CD1c-positive myeloid dendritic cell (primary cell): ENCODE measurements around the gene SORL1-AS1.

Experiments
- DNase-seq: peaks from one replicate; pipeline ENCODE4 v3.0.0-alpha.2; 2016; ENCODE audit errors: extremely low spot score

SORL1-AS1 gene

DNA sequence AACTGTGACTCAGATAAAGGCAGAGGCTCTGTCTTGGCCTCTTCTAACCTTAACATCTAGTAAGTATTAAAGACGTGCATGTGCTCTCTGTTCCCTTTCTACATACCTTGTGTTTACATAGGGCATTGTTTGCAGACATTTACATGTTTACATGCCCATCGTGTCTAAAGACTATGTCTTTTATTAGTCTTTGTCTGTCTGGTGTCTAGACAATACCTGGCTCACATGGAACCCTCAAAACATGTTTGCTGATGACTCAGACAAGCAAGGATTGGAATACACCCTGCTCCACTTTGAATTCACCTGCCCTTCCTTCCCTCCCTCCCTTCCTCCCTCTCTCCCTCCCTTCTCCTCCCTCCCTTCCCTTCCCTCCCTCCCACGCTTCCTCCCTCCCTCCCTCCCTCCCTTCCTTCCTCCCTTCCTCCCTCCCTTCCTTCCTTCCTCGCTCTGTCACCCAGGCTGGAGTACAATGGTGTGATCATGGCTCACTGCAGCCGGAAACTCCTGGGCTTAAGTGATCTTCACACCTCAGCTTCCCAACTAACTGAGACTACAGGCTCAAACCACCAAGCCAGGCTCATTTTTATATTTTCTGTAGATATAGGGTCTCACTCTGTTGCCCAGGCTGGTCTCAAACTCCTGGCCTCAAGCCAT is 23.7 kb upstream of the SORL1-AS1 start:
- DNase-seq: no peak

DNA sequence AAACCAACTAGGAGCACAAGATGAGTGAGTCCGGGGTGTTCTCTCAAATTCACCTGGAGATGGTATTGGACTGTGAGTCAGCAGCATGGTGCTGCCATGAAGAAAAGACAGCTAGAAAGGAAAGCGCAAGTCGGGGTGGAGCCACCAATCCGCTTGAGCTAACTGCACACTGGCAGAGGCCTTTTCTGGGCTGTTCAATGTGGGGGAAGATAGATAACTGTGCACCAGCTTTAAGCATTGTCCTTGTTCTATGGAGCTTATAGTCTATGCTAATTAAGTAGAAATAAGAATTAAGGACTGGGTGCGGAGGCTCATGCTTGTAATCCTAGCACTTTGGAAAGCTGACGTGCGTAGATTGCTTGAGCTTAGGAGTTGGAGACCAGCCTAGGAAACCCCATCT is 21.9 kb upstream of the SORL1-AS1 start:
- no peak for DNase-seq

DNA sequence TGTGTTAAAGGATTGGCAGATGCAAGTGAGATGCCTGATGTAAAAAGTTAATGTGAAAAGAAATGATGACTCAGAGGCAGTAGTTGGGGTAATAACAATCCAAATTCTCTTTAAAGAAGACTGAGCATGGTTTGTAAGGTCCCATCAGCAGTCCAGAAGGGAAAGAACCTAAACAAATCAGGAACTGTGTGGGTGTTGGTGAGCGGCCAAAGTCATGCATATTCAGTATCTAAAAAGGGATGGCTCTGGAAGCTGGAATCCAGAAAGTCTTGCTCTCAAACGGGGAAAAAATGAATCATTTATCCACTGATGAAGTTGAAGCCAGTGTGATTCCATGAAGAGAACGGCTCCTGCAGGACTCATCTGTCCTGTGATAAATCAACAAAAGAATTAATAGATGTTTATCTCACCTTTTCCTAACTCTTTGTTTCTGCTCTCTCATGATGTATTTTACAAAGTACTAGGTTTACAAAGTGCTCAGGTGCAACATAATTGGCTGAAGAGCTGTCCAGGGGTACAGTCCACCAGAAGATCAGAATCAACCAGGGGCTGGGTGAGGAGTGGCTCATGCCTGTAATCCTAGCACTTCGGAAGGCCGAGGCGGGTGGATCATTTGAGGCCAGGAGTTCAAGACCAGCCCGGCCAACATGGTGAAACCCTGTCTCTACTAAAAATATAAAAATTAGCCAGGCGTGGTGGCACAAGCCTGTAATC is 20.5 kb upstream of the SORL1-AS1 start:
- peak; percentile 71 for DNase-seq

DNA sequence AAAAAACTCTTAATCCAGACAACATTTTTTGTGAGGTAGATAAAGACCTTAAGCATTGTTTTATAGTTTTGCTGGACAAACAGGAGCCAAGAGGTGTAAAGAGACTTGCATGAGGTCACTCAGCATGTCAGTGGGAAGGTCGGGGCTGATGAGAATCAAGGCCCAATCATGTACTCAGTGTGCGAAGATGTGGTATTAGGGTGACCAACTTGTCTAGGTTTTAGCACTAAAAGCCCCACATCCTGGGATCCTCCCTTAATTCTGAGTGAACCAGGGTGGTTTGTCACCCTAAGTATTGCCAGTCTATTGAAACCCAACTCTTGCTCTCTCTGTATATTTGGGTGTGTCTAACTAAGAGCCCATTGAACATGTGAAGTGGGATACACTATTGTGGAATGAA is 19.5 kb upstream of the SORL1-AS1 start:
- DNase-seq: no peak

DNA sequence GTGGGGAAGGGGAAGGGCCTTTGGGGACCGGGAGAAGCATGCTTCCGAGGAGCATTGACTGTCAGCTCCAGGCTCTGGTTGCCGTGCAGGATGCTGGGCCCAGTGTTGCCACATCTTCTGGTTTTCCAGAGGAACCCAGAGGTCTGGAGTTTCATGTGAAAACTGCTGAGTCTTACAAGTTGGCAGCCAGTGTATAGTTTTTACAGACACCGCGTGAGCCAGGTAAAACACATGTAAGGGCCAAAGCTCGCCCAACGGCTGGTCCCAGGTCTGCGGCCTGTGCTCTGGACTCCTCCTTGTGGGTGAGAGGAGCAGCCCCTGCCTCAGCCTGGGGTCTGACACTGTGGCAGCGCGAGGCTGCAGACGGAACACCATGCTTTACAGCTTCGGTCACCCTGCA is 18.4 kb upstream of the SORL1-AS1 start:
- no peak for DNase-seq

DNA sequence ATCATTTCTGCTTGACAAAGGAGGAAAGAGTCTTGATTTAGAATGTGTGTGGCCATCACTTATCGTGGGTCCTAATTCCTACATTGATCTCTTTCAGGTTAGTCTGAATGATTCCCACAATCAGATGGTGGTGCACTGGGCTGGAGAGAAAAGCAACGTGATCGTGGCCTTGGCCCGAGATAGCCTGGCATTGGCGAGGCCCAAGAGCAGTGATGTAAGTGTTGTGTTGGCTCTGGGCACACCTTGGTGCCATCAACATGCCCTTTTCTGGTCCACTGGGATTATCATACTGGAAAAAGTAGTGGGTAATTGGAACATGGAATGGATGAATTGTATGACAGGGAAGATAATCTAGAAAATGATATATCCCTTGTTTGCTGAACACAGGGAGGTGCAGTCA is 17.1 kb upstream of the SORL1-AS1 start:
- DNase-seq: no peak

DNA sequence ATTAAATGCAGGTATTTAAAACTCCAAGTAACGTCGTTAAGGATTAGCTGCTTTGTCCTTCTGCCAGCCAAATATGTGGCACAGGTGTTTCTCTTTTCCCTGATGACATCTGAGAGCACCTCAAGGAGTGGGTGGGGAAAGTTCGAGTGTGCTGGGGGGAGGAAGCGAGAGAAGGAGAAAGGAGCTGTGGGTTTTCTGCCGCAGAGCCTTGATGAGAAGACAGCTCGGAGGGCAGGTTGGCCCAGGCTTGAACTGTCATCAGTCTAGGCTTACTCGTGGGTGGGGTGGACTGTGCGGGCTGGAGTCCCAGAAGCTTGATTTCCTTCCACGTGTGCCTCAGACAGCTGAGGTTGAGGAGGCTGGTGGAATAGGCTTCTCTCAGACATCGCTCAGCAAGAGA is 15.2 kb upstream of the SORL1-AS1 start:
- peak; percentile 33 for DNase-seq

DNA sequence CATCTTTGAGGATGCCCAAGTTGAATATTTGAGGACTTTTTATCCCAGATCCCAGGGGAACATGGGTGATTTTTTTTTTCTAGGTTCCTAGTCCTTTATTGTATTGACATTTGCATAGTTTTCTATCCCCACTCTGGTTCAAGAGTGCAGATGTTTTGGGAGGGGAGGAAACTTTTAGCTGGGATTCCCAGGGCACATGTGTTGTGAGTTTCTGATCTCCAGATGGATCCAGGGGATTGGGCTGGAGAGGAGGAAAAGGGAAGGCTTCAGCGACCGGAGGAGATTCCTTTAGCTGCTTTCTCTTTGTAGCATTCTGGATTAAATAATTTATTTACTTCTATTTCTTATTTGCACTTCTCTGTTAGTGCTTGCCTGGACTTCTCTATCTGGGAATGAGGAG is 14.7 kb upstream of the SORL1-AS1 start:
- no peak for DNase-seq

DNA sequence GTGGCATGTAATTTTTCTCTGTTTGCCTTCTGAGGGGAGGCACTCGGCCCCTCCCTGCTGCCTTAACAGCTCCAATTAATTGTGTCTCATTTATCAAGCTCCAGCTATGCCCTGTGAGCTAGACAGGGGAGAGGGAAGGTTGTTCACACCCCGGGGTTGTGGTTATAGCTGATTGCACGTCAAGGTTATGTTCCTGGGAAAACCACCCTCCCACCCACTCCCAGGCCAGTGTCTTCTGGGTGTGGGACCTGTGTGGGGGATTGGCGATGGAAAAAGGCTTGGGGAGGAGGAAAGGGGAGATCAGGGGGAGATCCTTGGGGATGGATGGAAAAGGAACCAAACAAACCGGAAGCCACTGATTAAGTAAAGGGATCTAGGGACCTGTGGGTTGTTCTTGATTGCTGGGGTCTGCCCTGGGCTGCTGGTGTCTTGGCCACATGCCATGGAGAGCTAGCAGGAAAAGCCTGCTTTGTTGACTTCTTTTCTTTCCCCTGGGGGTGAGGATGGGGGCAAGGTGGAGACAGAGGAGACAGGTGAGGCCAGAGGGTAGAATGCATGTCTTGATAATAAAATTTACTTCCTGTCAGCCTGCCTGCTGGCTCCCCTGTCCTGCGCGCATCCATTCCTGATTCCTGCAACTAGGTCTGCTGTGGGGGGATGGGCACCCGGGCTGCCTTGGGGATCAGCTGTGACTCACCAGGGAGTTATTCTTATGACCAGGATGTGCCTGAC is 13.5 kb upstream of the SORL1-AS1 start:
- no peak for DNase-seq

DNA sequence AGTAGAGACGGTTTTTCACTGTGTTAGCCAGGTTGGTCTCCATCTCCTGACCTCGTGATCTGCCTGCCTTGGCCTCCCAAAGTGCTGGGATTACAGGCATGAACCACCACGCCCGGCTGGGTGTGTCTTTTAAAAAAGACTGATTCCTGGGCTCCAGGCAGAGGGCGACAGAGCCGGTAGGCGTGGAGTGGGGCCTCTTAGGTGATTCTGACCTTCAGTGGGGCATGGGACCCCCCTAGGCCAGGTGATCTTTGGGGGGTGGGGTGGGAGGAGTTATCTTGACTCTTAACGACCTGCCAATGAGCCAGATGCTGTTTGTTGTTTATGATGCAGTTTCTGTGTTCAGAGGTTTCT is 12.9 kb upstream of the SORL1-AS1 start:
- DNase-seq: no peak

DNA sequence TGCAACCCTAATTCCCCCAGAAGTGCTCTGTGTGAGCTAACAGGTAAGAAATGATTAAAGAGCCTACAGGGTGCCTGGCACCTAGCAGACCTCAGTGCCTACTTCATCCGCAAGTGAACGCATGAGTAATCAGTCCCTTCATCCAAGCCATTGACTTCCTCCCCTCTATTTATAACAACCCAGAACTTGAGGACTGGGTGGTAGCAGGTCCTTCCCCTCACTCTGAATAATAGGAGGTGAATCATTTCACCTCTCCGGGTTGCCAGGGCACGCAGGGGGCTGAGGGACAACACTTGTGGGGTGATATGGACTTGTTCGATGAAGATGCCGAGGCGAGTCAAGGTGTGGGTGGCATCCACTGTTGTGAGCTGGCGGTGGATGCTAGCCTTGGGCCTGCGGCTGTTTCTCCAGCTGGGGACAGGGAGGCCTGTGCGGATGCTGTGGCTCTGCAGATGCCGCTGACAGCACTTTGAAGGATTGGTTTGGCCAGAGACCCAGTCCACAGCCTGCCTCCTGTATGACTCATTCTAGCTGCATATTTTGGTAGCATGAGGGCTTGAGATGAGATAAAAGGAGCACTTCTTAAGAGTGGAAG is 11.7 kb upstream of the SORL1-AS1 start:
- peak; percentile 48 for DNase-seq

DNA sequence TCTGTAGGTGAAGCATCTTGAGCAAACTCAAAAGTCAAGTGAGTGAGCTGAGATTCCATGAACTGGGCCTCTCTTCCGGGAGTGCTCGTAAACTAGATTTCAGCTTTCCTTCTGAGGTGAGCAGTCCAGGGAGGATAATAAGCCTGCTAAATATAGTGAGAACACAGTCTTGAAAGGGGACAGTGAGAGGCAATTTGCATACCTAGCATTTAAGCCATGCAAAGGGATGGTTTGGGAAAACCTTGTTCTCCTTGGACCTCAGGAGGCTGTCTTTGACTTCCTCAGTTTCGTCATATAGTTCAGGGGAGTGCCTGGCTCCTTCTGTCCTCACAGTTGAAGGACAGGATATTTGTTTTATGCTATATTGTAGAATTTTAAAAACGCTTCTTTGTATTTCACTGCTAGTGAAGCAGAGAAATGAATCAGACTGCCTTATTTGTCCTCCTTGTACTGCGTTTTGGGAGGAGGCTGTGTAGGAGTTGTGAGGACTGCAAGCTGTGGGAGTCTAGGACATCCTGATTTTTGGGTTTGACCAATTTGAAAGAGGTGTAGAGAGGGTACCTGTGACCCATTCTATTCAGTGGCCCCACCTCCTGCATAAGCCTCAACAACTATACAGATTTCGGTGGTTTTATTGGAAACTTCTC is 11.0 kb upstream of the SORL1-AS1 start:
- DNase-seq: no peak

DNA sequence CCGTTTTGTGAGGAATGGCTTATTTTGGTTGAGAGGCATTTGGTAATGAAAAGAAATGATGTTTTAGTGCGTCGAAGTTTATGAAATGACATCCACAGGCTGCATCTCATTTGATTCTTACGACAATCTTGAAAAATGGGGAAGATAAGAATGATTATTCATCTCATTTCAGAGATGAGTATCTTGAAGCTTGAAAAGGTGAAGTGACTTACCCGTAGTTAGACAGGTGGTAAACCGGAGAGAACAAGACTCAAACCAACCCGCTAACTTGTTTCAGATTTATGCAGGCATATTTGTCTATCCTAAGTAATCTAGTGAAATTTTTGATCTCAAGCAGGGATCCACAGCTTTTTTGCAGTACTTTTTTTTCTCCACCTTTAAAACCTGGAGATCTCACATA is 9.1 kb upstream of the SORL1-AS1 start:
- no peak for DNase-seq

DNA sequence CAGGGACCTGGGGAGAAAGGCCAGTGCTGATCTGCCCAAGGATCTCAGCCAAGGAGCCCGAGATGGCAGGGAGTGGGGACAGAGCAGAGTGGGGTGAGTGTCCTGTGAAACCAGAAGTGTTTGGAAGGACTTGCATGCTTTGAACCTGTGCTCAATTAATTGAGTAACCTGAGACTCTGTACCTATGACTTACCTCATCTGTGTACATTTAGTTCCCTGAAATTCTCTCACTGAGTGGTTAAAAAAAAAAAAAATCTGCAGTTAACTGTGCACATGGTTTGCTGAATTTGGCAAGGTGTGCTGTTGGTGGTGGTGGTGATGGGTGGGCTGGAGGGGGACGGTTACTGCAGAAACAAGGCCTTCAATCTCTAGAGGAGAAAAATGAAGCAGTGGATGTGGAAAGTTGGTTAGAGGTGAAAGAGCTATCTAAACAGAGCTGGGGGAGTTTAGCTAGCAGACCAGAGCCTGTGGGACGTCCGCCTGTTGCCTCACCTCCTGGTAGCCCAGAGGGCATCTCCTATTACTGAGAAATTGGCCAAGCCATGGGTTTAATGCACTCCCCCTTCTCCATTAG is 8.3 kb upstream of the SORL1-AS1 start:
- no peak for DNase-seq

DNA sequence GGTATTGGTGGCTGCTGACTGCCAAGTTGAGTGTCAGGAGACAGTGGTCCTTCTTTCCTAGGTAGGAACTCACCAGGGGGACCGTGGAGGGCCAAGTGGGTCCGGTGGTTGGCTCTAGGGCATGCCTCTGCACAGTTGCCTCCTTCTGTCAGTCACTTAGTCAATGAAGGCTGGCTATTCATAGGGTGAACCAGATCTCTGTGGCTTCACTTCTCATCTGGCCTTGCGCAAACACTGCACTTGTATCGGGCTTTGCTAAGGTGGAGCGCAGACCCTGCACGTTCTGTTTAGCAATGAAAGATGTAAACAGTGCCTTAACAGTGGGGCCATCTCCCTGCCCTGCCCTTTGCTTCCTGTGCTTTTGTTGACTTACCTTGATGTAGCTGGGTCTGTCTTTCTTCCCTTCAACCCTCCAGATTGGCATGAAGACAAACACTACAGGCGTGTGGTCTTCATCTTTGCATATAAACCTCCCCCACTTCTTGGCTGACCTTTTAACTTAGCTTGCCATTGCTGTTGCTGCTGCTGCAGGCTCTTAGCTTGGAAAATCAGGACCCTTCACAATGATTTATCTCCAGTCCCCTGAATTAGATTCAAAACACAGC is 6.7 kb upstream of the SORL1-AS1 start:
- no peak for DNase-seq

DNA sequence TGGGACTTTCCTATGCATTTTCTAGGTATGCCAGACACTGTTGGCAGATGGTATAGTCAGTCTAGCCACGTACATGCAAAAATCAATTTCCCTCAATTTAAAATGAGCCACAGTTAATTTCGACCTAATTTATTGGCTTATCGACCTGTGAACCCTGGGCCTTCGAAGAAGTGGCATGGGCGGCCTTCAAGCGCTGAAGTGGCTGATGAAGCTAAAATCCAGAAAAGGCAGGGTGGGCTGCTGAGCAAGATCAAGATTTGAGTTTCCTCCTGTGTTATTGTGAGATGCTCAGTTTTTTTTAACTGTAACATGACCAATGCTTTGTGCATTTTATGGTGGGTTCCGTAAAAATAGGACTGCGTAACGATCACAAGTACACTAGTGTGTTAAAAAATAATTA is 5.8 kb upstream of the SORL1-AS1 start:
- no peak for DNase-seq

DNA sequence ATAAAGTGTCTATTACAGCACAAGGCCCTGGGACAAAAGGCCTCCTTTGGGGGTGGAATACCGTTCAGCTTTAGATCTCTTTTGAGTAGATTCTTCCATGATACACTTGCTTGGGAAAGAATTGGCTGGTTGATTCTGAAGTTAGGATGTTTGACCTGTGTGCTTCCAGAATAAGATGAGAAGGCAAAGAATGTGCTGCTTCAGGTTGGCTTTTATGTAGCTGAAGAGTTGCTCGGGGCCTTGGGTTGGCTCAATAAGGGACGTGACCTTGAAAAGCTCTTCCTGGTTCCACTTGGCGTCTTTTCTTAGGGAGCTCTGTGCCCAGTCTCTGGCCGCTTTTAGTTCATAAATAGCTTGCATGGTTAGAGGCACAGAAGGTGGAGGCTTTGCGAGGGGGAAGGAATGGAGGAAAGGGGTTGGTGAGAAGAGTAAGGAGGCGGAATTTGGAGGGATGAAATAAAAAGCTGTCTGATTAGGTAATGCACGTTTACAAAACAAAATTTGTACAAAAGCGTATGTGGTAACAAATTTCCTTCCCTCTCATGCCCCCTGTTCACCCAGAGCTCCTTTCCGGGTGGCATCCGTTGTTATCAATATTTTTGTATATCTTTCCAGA is 4.2 kb upstream of the SORL1-AS1 start:
- DNase-seq: no peak

DNA sequence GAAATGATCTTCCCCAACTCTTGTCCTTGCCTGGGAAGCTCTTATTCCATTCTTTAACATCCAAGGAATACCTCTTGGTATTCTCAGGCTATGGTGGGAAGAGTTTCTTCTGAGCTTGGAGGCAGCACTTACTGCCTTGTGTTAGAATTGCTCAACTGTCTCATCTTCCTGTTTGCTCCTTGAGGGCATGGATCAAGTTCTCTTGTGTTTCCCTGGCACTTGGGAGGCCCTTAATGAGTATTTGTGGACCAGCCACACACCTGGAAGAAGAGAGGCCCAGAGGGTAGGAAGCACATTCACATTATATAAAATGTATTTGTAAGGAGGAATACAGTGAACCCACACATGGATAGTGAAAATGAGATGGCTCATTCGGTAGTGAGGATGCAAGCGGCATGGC is 3.4 kb upstream of the SORL1-AS1 start:
- DNase-seq: no peak

DNA sequence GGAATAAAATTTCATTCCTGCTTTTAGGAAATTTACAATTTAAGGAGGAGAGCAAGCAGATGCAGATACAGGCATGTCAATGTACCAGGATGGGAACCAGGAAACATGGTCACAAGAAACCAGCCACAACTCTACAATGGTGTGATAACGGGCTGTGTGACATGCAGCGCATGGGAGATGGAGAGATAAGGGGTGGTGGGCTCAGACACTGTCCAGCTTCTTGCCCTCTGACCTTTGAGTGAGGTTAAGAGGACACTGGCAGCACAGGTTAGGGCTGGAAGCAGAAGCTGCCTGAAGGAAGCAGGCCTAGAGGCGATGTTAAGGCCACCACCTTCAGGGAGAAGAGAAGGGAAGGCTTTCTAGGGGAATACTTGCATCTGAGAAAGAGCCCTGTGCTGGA is 2.3 kb upstream of the SORL1-AS1 start:
- DNase-seq: no peak

DNA sequence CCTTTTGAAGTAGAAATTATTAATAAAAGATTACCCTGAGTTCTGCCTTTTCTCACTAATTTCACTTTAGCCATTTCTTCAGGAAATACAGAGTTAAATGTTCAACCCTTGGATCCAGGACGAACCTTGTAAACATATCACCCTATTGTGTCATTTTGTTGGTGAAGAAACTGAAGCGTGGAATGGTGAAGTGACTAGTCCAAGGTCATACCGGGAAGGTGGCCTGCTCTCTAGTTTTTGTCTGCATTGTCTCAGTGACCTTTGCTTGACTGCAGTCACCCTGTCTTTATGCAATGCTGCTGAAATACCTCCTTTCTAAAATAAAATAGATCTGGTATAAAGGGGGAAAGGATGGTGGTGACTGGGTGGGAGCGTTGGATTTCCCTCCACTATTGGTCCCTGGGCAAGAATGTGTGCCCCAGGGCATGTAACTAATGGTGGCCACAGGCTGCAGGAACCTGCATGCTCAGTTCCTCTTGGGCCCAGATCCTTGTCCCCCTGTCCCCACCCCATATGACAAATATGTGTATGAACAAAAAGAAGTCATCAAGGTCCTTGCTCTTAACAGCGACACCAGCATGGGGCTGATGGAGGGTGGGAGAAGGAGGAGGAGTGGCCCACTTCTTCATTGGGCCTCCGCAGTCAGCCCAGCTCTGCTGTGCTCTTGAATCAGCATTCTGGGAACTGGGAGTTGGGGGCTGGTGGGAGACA is 977 bp upstream of the SORL1-AS1 start:
- no peak for DNase-seq
